IMR-90 (cell line): Measurements from ENCODE around the gene LEO1. TPM values are rescaled to one million over a fixed set of nuclear protein-coding genes. Genes with fewer than 3 reads are reported as not detected.
A peak's percentile ranks its signal among the peaks of the same experiment; 100 is the strongest.

Source experiments
- ATAC-seq: fragments of 200-7000 bp; cut with Tn5 transposase; 2 replicates; pipeline ENCODE4 v1.9.1; 2020; ENCODE audit warnings: low read depth, mild to moderate bottlenecking, moderate library complexity
- BruUV-seq: library from RNA; stranded (reverse); fragments of 400-500 nt; replicated peaks from 2 replicates; lab custom pipeline; 2021; lab: Mats Ljungman, UMichigan
- CTCF ChIA-PET: fragments of 300-600 bp; formaldehyde crosslinking; extraction: SDS; loops from one replicate; lab custom pipeline; 2021; ENCODE audit warnings: antibody characterized with exemption; lab: Yijun Ruan, JAX
- POLR2A ChIA-PET: fragments of 300-600 bp; sonication (Branson Sonifier 250); formaldehyde crosslinking; loops from one replicate; lab custom pipeline; 2022; ENCODE audit warnings: antibody characterized with exemption; ENCODE audit not compliant: unreplicated experiment; lab: Charles Lee
- DNase-seq: peaks from one replicate; pipeline ENCODE4 v3.0.0; 2013
- H2AFZ ChIP-seq: replicated peaks from 2 replicates; pipeline ENCODE3; 2013; ENCODE audit warnings: low read length, mild to moderate bottlenecking; ENCODE audit not compliant: poor library complexity
- H2AK5ac ChIP-seq: 2 replicates; pipeline ENCODE4 v1.6.1; 2013; ENCODE audit warnings: low read depth, low read length, inconsistent platforms
- H2AK9ac ChIP-seq: replicated peaks from 2 replicates; pipeline ENCODE3; 2013; ENCODE audit warnings: mild to moderate bottlenecking, low read depth, low read length, moderate library complexity; ENCODE audit not compliant: poor library complexity
- H2BK120ac ChIP-seq: 2 replicates; pipeline ENCODE4 v1.6.1; 2013; ENCODE audit warnings: low read depth, low read length, inconsistent platforms
- H2BK15ac ChIP-seq: 3 replicates; pipeline ENCODE4 v1.6.1; 2013; ENCODE audit warnings: low read depth, low read length, inconsistent platforms
- H2BK20ac ChIP-seq: 2 replicates; pipeline ENCODE4 v1.6.1; 2013; ENCODE audit warnings: low read depth, mild to moderate bottlenecking, inconsistent platforms, low read length, moderate library complexity
- H2BK5ac ChIP-seq: 2 replicates; pipeline ENCODE4 v1.6.1; 2013; ENCODE audit warnings: mild to moderate bottlenecking, low read depth, low read length, inconsistent platforms; ENCODE audit not compliant: poor library complexity, severe bottlenecking
- H3K14ac ChIP-seq: replicated peaks from 2 replicates; pipeline ENCODE4 v1.6.1; 2013; ENCODE audit warnings: low read depth, low read length, inconsistent platforms
- H3K18ac ChIP-seq: 2 replicates; pipeline ENCODE4 v1.6.1; 2013; ENCODE audit warnings: low read depth, low read length, control low read depth
- H3K23ac ChIP-seq: 2 replicates; pipeline ENCODE4 v1.6.1; 2013; ENCODE audit warnings: low read depth, low read length, inconsistent platforms
- H3K27ac ChIP-seq: 2 replicates; pipeline ENCODE4 v1.5.1; 2013; ENCODE audit warnings: mild to moderate bottlenecking, control low read depth, low read length; ENCODE audit not compliant: insufficient read depth
- H3K27me3 ChIP-seq: 2 replicates; pipeline ENCODE4 v1.6.1; 2013; ENCODE audit warnings: low read length; ENCODE audit not compliant: control insufficient read depth, insufficient read depth
- H3K36me3 ChIP-seq: 2 replicates; pipeline ENCODE4 v1.6.1; 2013; ENCODE audit warnings: low read length, mixed read lengths; ENCODE audit not compliant: control insufficient read depth, insufficient read depth
- H3K4ac ChIP-seq: 2 replicates; pipeline ENCODE4 v1.6.1; 2013; ENCODE audit warnings: low read depth, low read length, inconsistent platforms
- H3K4me1 ChIP-seq: 2 replicates; pipeline ENCODE4 v1.6.1; 2013; ENCODE audit warnings: low read length, mixed read lengths; ENCODE audit not compliant: control insufficient read depth, insufficient read depth
- H3K4me2 ChIP-seq: 2 replicates; pipeline ENCODE4 v1.6.1; 2013; ENCODE audit warnings: low read depth, mild to moderate bottlenecking, control low read depth, low read length, moderate library complexity
- H3K4me3 ChIP-seq: 2 replicates; pipeline ENCODE4 v1.5.1; 2013; ENCODE audit warnings: low read depth, mild to moderate bottlenecking, control low read depth, low read length, moderate library complexity; ENCODE audit not compliant: insufficient read depth
- H3K56ac ChIP-seq: 2 replicates; pipeline ENCODE4 v1.6.1; 2013; ENCODE audit warnings: low read length, inconsistent platforms; ENCODE audit not compliant: insufficient read depth; ENCODE audit errors: extremely low read depth
- H3K79me1 ChIP-seq, 2 experiments: 2 replicates each; pipeline ENCODE4 v1.6.1; 2013; ENCODE audit warnings: low read length in 2 of 2, inconsistent platforms in 1 of 2, low read depth in 1 of 2
- H3K9ac ChIP-seq: 2 replicates; pipeline ENCODE4 v1.6.1; 2013; ENCODE audit warnings: low read depth, low read length, control low read depth
- H3K9me1 ChIP-seq: 2 replicates; pipeline ENCODE4 v1.6.1; 2013; ENCODE audit warnings: low read length, inconsistent platforms; ENCODE audit not compliant: insufficient read depth
- H3K9me3 ChIP-seq: 2 replicates; pipeline ENCODE4 v1.6.1; 2013; ENCODE audit warnings: low read length; ENCODE audit not compliant: control insufficient read depth, insufficient read depth
- H4K20me1 ChIP-seq: 2 replicates; pipeline ENCODE4 v1.6.1; 2013; ENCODE audit warnings: low read length, inconsistent platforms; ENCODE audit not compliant: insufficient read depth
- H4K5ac ChIP-seq: 2 replicates; pipeline ENCODE4 v1.6.1; 2013; ENCODE audit warnings: mild to moderate bottlenecking, low read depth, low read length, control low read depth
- H4K8ac ChIP-seq, 2 experiments: 2 replicates each; pipeline ENCODE4 v1.6.1; 2013; ENCODE audit warnings: low read depth in 2 of 2, low read length in 2 of 2, control low read depth in 1 of 2, inconsistent platforms in 1 of 2
- H4K91ac ChIP-seq: 2 replicates; pipeline ENCODE4 v1.6.1; 2013; ENCODE audit warnings: low read depth, low read length, inconsistent platforms; ENCODE audit not compliant: insufficient read depth
- CEBPB ChIP-seq: IDR thresholded peaks from 2 replicates; pipeline ENCODE4 v1.6.1; 2012; ENCODE audit warnings: low read depth, low read length, improper control_type of control experiment
- FOS ChIP-seq: fragments of 150-350 bp; IDR thresholded peaks from 2 replicates; pipeline ENCODE4 v1.6.1; 2016; ENCODE audit warnings: low read depth, low read length
- RAD21 ChIP-seq: IDR thresholded peaks from 2 replicates; pipeline ENCODE4 v1.6.1; 2012; ENCODE audit warnings: low read length, improper control_type of control experiment
- WGBS, 2 experiments: methylation state at CpG; one replicate each; pipeline versions ENCODE4 v1.1.5 to v1.1.7; 2013; ENCODE audit warnings: missing lambda C conversion rate in 2 of 2; ENCODE audit not compliant: insufficient read length in 1 of 2; ENCODE audit errors: extremely low coverage in 2 of 2; 5-methylcytosine and 5-hydroxymethylcytosine counted together
- dilution Hi-C: fragments of 300-500 bp; cut with HindIII; formaldehyde crosslinking; loops from one replicate; pipeline ENCODE4 v1.14.3; 2018; ENCODE audit warnings: low sequenced_read_pairs; ENCODE audit not compliant: unreplicated experiment
- in situ Hi-C: fragments of 300-500 bp; cut with MboI; formaldehyde crosslinking; loops from 3 replicates; pipeline ENCODE4 v1.14.3; 2019; ENCODE audit warnings: low sequenced_read_pairs, inconsistent platforms, mixed read lengths
- intact Hi-C: fragments of 100-400 bp; cut with micrococcal nuclease; formaldehyde crosslinking; loops from 2 replicates; pipeline ENCODE4 v1.10.0; 2022
- polyA plus RNA-seq, 3 experiments: library from polyadenylated mRNA; depleted of rRNA; stranded (reverse); fragments of >200 nt; gene quantifications; 2 replicates each; pipeline ENCODE4 v1.2.3, GENCODE V29; 2012; ENCODE audit warnings: low replicate concordance in 1 of 3
- total RNA-seq: library from RNA; depleted of rRNA; stranded (reverse); fragments of >200 nt; gene quantifications from 2 replicates; pipeline ENCODE4 v1.2.3, GENCODE V29; 2012

The LEO1 gene
- total and polyA plus RNA-seq, 2 of the 4 experiments (the other 2 are of a cell fraction) = 9.0 to 11.5 TPM

GRCh38 chr15:52013151-52013791 is 41.7 kb upstream of the LEO1 start:
- no peak overlapping the region for H3K18ac ChIP-seq
- CTCF ChIA-PET = no interaction called here
- H2BK5ac ChIP-seq = no peak overlapping the region
- no peak overlapping the region for H3K9ac ChIP-seq
- in situ Hi-C loops (loop anchor here (25.0 kb wide), 1 partner anchor 649 kb away; no protein-coding TSS in a partner anchor), intact Hi-C loops (no loop called here), dilution Hi-C loops (no loop called here)
- no peak overlapping the region for H2AK5ac ChIP-seq
- no peaks in the 10 kb centered on the region for H4K20me1 ChIP-seq
- no peaks in the 10 kb centered on the region for H3K36me3 ChIP-seq
- no peak overlapping the region for H3K4me2 ChIP-seq
- H3K23ac ChIP-seq = no peak overlapping the region
- no peak overlapping the region for H4K91ac ChIP-seq
- H2AK9ac ChIP-seq = no peak overlapping the region
- no peak overlapping the region for H3K27ac ChIP-seq
- peak; percentile 40; the same call in 1 of the 2 replicates for ATAC-seq
- peaks cover 3% of the 10 kb centered on the region in 2 experiments; a peak in 1 of 4 replicates for H3K79me1 ChIP-seq
- H3K4me3 ChIP-seq = no peak overlapping the region
- BruUV-seq = no TSS peak
- H3K14ac ChIP-seq = no peak overlapping the region
- no peak overlapping the region for H2BK20ac ChIP-seq
- no peak overlapping the region for H2BK15ac ChIP-seq
- no peak overlapping the region for H2BK120ac ChIP-seq
- H3K9me3 ChIP-seq = no peaks in the 10 kb centered on the region
- H4K8ac ChIP-seq = no peak overlapping the region
- peak; percentile 80 for DNase-seq
- POLR2A ChIA-PET = no interaction called here
- peaks cover 8% of the 10 kb centered on the region for H3K9me1 ChIP-seq
- WGBS, 2 experiments = no CpG with 5 or more reads among the region's 3 CpGs
- H3K4ac ChIP-seq = no peak overlapping the region
- no peak overlapping the region for H3K56ac ChIP-seq
- TF ChIP-seq CEBPB (peak; percentile 97), RAD21 (no peak), FOS (peak; percentile 43)
- H2AFZ ChIP-seq = no peak overlapping the region
- peaks cover 7% of the 10 kb centered on the region for H3K4me1 ChIP-seq
- no peaks in the 10 kb centered on the region for H3K27me3 ChIP-seq
- no peak overlapping the region for H4K5ac ChIP-seq
